Heart left ventricle (tissue), 13 donors: ENCODE data around the gene NFE2L1.
"Not testable (repeated sequence)": the region's sequence is repeated elsewhere in the genome, so short reads cannot be mapped to it uniquely, and the experiment has no call there.

Source experiments
- POLR2A ChIP-seq, 2 donors: fragments of 450-650 bp; IDR thresholded peaks; one replicate each; pipeline ENCODE4 v1.6.1; 2017; ENCODE audit warnings: antibody characterized with exemption in 2 of 2, mild to moderate bottlenecking in 2 of 2, moderate library complexity in 2 of 2
- TF ChIP-seq, protein P1 (sequence below), 12 donors: fragments of 200-600 bp; sonication (generic) in 4 of 12; IDR thresholded peaks; one replicate each; pipeline versions ENCODE4 v1.5.0 to v1.8.0; 2018 to 2022; ENCODE audit warnings: antibody characterized with exemption in 12 of 12, mild to moderate bottlenecking in 5 of 12
- donor health status: ischemic (EF 13 %, LVEDD 7.1; RV severe dilation, severe dysfunction).
- donor health status: DM: no; HTN: yes; CAD: no.
- donor health status: DM: no; HTN: no; CAD: no.
- donor health status: ischemic (EF 25% LVEDD 6.9; RV normal size, moderate dysfunction).
- donor health status: ischemic (EF 25% LVEDD 5.7; RV mildly dilated, moderate dysfunction).
- donor health status: ischemic (EF 35%, LVEDD 5.7; RV mildly dilated, moderate dysfunction).
- donor health status: nonischemic (EF 11% LVEDD 7.7; RV severe dilation, severe dysfunction).
- donor health status: DM: yes; HTN: yes; CAD: no.
- donor health status: PGD.
- donor health status: ischemic (EF 29% LVEDD 5.4; RV normal size, mild dysfunction).
- donor health status: nonischemic (EF 23%, LVEDD 6.1; RV moderate dilation, normal function).

- TF ChIP-seq POLR2A (IDR thresholded peaks at IDR 0.05): not testable (repeated sequence)
- TF ChIP-seq, protein P1, sequence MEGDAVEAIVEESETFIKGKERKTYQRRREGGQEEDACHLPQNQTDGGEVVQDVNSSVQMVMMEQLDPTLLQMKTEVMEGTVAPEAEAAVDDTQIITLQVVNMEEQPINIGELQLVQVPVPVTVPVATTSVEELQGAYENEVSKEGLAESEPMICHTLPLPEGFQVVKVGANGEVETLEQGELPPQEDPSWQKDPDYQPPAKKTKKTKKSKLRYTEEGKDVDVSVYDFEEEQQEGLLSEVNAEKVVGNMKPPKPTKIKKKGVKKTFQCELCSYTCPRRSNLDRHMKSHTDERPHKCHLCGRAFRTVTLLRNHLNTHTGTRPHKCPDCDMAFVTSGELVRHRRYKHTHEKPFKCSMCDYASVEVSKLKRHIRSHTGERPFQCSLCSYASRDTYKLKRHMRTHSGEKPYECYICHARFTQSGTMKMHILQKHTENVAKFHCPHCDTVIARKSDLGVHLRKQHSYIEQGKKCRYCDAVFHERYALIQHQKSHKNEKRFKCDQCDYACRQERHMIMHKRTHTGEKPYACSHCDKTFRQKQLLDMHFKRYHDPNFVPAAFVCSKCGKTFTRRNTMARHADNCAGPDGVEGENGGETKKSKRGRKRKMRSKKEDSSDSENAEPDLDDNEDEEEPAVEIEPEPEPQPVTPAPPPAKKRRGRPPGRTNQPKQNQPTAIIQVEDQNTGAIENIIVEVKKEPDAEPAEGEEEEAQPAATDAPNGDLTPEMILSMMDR (IDR thresholded peaks at IDR 0.05): not testable (repeated sequence)
These were observed 30.4 kb upstream of the NFE2L1 start for GRCh38 chr17:48017817-48018158.
